Stimulated activated CD8-positive, alpha-beta memory T cell treated with anti-CD3 and anti-CD28 coated beads, Interleukin-4, amount 100 ng/mL, for 4 hours (primary cell): ENCODE data around the gene GP1BB.

Experiments
- DNase-seq, 2 donors: peaks; one replicate each; pipeline ENCODE4 v3.0.0-alpha.2; 2020; ENCODE audit warnings: low read depth in 2 of 2, low spot score in 1 of 2

Gene GP1BB

GRCh38 chr22:19740586-19740985 lies 17.2 kb downstream of the GP1BB start:
- DNase-seq = no peak

GRCh38 chr22:19741053-19741452 lies 17.7 kb downstream of the GP1BB start:
- DNase-seq = no peak

GRCh38 chr22:19742160-19743066 lies 19.1 kb downstream of the GP1BB start:
- DNase-seq = no peak

DNA sequence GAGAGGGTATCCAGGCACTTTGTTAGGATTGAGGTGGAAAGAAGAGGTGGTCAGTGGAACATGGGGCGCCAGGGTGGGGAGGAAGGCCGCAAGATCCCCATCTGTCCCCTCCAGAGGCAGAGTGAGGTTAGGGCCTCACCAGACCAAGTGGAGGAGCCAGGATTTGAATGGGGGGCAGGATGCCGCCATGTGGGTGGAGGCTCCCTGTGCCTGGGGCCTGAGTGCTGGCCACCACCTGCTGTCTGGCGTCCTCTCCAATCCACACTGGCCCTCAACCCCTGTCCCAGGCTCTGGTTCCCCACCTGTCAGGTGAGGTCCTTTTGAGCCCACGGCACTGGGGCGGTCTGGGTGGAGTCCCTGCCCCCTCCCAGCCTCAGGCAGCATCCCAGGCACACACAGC lies 19.7 kb downstream of the GP1BB start:
- no peak for DNase-seq

DNA sequence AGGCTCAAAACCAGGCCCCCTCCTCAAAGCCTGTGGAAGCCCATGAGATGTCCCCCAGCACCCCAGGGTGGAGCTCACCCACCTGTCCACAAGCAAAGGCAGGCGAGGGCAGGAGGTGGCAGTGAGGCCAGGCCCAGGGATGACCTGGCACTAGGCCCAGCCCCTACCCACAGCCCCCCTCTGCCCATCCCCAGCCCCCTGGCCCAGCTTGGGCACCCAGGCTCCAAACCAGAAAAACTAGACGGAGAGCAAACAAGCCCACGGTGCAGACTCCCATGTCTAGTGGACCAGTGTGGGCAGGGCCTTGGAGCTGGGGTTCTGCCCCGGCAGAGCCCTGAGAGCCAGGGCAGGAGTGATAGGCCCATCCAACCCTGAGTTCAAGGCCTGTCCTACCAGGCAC lies 20.3 kb downstream of the GP1BB start:
- DNase-seq = no peak

- no peak for DNase-seq
Observed at GRCh38 chr22:19744350-19745006, 21.1 kb downstream of the GP1BB start.

DNA sequence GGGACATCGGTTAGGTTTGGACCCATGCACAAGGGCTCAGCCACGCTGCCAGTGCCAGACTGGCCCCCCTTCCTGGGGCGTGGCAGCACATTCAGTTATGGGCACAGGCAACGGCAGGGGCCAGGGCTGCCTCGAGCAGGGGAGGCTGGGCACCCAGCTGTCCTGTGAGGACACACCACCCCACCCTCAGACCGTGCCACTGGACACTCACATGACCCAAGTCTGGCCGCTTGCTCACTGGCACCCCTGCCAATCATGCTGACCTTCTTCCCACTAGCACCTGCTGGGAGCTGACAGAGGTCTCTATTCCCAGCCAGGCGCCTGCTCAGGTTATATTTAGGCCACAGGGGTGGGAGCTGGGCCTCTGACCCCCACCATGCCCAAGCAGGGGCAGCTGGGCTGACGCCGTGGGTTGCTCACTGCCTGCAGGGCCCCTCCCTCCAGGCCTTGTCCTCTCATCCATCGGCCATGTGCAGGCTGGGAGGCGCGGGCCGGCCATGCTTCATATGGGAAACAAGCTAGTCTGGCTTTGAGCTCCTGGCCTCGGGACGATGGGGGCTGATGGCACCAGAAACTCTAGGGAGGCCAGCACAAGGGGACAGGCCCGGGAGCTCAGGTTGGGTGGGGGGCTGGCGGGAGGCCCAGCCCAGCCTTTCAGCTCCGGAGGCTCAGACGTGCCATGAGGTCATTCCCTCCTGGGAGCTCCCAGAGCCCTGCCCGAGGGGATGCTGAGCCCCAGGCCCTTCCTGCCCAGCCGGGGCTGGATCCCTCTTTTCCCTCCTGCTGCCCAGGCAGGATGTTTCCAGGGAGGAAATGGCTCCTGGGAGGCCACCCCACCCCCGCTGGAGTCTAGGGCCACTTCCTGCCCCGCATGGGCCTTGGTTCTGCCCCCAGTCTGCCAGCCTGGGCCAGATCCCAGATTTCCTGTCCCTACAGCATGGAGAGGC lies 22.1 kb downstream of the GP1BB start:
- DNase-seq = no peak

DNA sequence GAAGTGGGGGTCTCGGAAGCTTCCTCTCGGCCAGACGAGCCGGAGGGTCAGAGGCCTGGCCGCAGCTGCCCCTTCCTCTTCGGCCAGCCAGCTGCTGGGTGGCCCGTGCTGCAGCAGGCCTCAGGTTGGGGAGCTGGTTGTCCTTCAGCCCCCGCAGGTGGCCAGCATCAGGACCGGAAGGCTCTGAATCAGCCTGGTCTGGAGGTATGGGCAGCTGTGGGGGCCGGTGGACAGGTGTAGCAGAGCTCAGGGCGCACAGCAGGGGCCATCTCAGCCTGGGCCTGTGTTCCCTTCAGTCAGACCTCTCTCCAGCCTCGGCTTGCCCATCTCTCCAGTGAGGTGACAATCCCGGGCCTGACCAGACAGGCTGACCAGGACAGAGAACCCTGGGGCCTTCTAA lies 23.4 kb downstream of the GP1BB start:
- DNase-seq = no peak

DNA sequence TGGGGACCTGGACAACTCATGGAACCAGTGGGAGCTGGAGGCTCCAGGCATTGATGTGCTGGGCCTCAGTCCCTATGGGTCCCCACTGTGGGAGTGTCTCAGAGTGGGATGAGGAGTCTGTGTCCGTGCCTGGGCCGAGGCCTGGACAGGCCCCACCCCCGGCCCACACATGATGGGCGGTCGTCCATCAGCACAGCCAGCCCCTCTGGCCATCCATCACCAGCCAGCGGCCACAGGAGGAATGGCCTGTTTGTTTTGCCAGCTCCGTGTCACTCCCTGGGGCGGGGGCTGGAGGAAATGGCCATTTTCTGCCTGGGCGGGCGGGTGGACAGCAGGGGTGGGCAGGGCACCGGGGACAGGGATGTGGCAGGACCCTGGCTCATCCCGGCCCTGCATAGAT lies 24.2 kb downstream of the GP1BB start:
- no peak for DNase-seq

GRCh38 chr22:19748139-19748538 lies 24.8 kb downstream of the GP1BB start:
- DNase-seq = no peak

- DNase-seq = no peak
Observed at GRCh38 chr22:19748991-19749664, 25.8 kb downstream of the GP1BB start.

- DNase-seq = no peak
Observed at GRCh38 chr22:19749876-19750275, 26.5 kb downstream of the GP1BB start.

DNA sequence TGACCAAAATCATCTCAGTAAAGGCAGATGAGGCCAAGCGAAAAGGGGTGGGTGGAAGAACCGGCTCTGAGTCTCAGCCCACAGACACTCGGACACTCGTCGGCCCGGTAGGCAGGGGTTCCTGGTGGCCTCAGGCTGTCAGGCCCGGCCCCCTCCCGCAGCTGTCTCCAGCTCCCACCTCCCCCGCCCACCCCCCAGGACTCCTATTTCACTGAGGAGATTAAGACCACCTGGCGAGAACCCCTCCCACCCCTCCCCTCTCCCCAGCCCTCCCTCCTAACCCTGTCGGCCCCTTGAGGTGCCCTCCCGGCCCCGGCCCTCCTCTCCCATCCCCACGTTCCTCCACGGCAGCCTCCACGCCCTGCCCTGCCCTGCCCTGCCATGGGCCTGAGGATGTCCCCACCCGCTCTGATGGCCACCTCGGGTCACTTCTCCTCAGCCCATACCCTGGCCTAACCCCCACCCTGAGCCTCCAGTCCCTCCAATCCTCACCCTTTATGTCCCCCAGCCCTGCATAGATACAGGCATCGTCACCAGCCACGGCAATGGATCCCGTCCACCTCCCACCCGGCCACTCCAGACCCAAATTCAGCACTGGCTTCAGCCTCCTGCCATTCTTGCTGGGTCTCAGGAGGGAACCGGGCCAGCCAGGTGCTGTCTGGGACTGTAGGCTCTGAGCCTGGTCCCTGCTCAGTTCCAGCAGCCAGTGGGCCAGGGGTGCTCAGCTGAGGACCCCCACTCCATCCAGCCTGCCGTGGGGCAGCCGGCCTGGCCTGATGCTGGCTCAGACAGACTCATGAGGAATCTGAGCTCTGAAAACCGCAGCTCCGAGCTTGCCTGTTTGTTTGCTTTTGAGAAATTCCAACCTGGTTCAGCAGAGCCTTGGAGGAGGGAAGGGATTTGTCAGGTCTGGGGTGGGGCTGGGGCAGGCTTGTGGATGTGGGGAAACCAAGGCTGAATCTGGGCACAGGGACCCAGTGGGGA lies 27.5 kb downstream of the GP1BB start:
- DNase-seq = no peak

DNA sequence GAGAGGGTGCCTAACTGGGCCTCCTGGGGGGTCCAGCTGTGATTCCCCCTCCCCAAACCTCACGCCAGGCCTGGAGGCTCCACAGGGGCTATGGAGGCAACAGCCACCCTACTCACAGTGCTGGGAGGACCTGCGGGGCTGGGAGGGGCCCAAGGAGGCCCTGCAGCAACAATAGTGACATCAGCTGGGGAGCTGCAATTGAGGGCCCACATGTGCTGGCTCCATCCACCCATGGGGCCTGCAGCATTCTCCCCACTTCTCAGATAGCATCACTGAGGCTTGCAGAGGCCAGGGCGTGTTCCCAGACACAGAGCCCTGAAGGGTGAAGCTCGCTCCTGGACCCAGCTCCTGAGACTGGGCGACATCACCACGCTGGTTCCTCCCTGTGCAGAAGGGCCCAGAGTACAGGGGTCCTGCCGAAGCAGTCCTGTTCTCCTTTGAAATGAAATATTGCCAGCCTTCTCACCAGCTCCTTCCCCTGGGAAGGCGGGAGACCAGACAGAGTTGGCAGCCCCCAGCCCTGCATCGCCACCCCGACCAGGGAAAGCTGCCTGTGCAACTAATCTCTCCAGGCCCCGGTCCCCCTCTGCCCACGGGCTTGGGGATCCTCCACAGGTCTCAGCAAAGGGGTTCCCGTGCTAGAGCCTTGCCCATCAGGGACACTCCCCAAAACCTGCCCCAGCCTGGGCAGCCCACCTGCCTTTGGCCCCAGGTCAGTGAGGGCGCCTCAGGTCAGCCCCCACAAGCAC lies 28.3 kb downstream of the GP1BB start:
- DNase-seq = no peak

DNA sequence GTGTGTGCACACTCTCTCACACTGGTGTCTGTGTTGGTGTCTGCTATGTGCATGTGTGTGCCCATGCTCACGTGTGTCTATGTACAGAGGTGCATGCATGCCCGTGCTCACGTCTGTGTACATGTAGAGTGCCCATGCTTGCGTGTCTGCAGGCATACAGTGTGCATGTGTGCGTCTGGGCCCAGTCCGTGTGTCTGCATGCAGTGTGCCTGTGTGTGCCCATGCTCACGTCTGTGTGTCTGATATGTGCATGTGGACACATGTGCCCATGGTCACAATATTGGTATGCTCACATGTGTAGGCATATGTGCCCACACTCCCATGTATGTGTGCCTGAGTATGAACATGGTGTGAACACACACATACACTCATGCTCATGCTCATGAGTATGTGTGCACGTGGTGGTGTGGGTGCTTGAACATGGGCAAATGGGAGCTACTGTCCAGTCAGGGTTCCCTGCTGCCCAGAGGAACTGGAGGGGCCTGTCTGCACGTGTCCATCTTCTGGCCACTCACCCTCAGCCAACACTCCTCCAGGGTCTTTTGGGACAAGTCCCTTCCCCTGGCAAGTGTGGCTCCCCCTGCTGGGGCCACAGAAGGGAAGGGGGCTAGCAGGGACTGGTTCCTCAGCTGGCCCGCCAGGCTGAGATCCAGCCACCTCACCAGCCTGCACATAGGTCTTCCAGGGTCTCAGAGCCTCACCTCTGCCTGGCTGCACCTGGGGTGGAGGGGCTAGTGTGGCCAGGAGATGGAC lies 29.9 kb downstream of the GP1BB start:
- no peak for DNase-seq

DNA sequence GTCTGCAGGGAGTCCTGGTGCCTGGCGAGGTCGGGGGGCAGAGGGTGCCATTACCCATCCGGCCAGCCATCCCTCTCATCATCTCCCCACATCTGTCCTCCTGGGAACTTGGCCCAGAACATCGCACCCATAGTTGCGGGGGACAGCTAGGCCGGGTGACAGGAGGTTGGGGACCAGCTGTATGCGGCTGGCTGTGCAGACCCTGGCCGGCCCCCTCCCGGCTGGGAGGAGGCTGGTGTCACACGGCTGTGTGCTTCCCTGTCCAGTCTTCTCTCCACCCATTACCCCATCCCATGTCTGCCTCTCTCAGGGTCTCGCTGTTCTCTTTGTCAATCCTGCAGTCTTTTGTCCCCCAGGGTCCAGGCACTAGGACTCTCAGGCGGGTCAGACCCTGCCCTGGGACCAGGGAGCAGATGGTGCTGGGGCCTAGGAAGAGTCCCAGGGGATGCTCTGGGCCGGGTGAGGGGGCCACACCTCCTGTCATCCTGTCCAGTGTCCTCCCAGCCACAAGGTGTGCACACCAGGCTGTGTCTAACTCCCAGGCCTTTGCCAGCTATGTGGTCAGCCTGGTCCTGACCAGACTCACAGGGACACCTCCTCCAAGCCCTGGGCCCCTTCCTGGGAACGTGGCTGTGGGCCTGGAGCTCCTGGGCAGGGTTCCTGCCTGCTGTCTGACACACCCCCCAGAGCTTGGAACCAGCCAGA lies 30.8 kb downstream of the GP1BB start:
- DNase-seq = no peak

DNA sequence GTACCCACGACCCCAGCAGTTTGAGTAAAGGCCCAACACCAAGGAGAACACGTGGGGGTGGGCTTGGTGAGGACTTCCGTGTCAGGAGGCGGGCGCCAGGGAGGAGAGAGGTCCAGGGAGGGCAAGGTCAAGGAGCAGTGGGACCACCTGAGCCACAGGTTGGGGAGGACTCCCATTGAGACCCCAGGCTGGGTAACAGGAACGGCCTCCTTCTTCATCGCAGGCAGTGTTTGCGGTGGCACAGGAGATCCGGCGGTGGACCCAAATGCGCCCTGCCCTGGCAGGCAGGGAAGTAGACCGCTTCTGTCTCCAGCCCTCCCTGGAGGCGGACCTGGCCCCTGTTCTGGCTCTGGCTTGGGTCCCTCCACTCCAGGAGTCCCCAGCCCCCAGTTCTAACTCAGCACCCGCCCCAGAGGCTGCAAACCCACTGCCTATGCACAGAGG lies 31.4 kb downstream of the GP1BB start:
- DNase-seq = no peak
